ENCODE measurements around the gene NLRP12. TPM values are rescaled to one million over a fixed set of nuclear protein-coding genes. Genes with fewer than 3 reads are reported as not detected.
"Not testable (repeated sequence)": the region's sequence is repeated elsewhere in the genome, so short reads cannot be mapped to it uniquely, and the experiment has no call there.

NLRP12 gene
- total RNA-seq, 1 experiment from 2014 or later: not detected

DNA sequence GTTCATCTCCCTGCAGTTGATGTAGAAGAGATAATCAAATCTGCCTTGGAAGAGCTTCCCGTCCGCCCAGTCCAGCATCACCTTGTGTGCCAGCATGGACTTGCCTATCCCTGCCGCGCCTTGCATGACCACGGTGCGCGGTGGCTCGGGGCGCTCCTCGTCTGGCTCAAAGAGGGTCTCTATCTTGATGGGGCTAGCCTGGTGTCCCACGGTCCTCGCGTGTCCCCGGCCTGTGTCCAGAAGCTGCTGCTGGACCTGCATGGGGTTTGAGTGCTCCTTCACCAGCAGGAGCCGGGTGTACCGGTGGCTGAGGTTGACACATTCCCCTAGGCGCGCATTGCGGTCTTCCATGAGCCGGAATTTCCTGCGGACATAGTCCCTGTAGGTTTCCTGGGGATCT, 13.2 kb downstream of the NLRP12 start:
- Histone ChIP-seq H3K4me1 (no peaks in the 10 kb centered on the region), H3K27me3 (no peaks in the 10 kb centered on the region), H3K36me3 (no peaks in the 10 kb centered on the region), H3K27ac (no peak overlapping the region), H3K4me3 (no peak overlapping the region), H3K9me3 (replicated peaks) (no peaks in the 10 kb centered on the region)
- DNase-seq: no peak

DNA sequence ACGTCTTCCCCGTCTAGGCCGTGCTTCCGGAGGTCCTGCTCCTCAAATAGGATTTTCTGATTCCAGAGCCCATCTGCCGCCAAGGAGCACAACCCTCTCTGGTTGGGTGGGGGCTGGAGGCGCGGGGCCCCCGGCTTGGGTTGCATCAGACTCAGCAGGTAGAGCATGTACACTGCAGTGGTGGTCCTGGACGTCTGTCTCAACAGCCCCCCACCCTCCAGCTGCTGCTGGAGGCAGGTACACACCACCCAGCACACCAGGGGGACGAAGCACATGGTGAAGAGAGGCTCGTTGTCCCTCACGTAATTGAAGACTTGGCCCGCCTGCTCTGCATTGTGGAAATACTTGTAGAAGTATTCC, 13.9 kb downstream of the NLRP12 start:
- Histone ChIP-seq H3K27me3 (no peaks in the 10 kb centered on the region), H3K36me3 (no peaks in the 10 kb centered on the region), H3K9me3 (replicated peaks) (no peaks in the 10 kb centered on the region), H3K27ac (no peak overlapping the region), H3K4me1 (no peaks in the 10 kb centered on the region), H3K4me3 (no peak overlapping the region)
- no peak for DNase-seq

DNA sequence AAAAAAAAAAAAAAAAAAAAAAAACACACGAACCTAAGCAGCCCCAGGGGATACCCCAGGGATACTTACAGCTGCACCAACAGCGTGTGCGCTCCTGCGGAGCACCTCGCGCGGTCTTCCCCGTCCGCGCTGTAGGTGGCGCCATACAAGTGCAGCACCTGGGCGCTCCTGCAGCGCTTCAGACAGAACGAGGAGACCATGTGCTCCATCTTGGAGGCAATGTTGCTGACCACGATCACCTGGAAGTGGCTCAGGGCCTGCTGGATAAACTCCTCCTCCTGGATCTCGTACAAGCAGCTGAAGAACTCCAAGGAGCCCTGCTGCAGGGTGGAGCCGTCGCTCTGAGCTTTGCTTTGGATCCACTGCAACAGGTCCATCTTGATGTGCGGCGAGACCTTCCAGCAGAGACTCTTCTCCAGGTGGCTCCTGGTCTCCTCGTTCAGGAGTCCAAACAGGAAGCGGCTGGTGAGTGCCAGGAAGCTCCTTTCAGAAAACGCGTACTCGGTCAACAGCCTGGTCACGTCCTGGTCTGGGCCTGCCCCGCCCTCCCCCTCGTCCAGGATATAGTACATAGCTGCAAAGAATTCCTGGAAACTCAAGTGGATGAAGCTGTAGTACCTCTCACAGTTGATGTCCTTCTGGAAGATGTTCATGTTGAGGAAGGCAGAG, 14.5 kb downstream of the NLRP12 start:
- Histone ChIP-seq H3K27me3 (no peaks in the 10 kb centered on the region), H3K27ac (no peak overlapping the region)

DNA sequence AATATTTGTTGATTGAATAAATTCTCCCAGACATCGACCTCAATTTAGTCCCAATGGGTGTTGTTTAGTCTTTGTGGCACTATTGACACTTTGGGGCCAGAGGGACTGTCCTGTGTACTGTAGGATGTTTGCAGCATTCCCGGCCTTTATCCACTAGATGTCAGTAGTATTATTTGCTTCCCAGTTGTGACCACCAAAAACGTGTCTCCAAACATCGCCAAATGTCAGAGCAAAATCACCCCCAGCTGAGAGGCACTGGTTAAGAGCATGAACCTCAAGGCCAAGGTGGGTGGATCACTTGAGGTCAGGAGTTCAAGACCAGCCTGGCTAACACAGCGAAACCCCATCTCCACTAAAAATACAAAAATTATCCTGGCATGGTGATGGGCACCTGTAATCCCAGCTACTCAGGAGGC, 15.4 kb downstream of the NLRP12 start:
- peak in 1 of 2 experiments; percentile 25 for DNase-seq
- Histone ChIP-seq H3K4me1 (no peaks in the 10 kb centered on the region), H3K4me3 (no peak overlapping the region), H3K36me3 (no peaks in the 10 kb centered on the region), H3K27ac (no peak overlapping the region), H3K9me3 (replicated peaks) (no peaks in the 10 kb centered on the region), H3K27me3 (no peaks in the 10 kb centered on the region)

More for the DNA sequence above, 14.5 kb downstream of the NLRP12 start:
- Histone ChIP-seq H3K4me3 (no peak overlapping the region), H3K9me3 (replicated peaks) (no peaks in the 10 kb centered on the region), H3K4me1 (no peaks in the 10 kb centered on the region), H3K36me3 (no peaks in the 10 kb centered on the region)
- no peak for DNase-seq

DNA sequence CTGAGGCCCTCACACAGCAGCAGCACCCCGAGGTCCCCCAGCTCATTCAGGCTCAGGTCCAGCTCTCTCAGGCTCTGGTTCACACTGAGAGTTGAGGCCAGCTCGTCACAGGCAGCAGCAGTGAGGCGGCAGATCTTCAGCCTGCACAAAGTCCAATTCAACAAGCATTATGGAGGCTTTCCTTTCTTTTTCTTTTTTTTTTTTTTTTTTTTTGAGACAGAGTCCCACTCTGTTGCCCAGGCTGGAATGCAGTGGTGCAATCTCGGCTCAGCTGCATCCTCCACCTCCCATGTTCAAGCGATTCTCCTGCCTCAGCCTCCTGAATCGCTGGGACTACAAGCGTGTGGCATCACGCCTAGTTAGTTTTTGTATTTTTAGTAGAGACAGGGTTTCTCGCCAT, 22.9 kb downstream of the NLRP12 start:
- Histone ChIP-seq H3K4me3 (no peak overlapping the region), H3K9me3 (replicated peaks) (no peaks in the 10 kb centered on the region), H3K4me1 (no peaks in the 10 kb centered on the region), H3K27me3 (no peaks in the 10 kb centered on the region), H3K27ac (no peak overlapping the region), H3K36me3 (no peaks in the 10 kb centered on the region)
- DNase-seq: no peak

DNA sequence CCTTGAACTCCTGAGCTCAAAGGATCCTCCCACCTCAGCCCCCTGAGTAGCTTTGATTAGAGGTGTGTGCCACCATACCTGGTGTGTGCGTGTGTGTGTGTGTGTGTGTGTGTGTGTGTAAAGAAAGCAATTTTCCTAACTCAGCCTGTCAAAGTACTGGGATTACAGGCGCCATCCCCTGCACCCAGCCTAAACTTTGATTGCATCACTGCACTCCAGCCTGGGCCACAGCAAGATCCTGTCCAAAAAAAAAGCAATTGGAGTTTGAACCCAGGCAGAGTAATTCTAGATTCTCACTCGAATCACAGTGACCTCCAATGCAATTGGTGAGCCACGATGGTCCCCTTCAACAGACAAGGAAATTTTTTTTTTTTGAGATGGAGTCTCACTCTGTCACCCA, 29.1 kb downstream of the NLRP12 start:
- Histone ChIP-seq H3K9me3 (replicated peaks) (no peaks in the 10 kb centered on the region), H3K4me3 (no peak overlapping the region), H3K4me1 (no peaks in the 10 kb centered on the region), H3K27me3 (no peaks in the 10 kb centered on the region), H3K36me3 (no peaks in the 10 kb centered on the region), H3K27ac (no peak overlapping the region)
- no peak for DNase-seq

DNA sequence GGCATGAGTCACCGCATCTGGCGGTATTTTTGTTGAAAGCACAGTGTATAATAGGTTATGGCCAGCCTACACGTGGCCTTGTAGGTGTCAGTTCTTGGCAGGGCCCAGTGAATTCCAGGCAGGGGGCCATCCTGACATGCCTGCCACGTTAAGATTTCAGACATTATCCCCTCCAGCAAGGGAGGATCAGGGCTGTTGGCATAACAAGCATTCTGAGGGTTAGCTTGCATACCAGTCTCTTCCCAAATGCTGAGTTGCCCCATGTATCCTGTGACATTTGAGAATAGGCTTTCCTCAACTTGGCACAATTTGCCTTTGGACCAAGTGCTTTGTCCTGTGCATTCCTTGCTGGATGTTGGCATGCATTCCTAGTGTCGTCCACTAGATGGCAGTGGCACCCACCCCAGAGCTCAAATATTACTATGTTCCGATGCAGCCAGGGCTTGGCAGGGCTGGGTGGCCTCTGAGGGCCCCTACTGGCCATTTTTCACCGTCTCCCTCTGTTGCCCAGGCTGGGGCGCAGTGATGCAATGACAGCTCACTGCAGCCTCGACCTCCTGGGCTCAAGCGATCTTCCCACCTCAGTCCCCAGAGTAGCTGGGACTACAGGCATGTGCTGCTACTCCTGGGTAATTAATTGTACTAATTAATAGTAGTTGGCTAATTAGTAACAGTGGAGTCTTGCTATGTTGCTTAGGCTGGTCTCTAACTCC, 31.2 kb downstream of the NLRP12 start:
- peak; percentile 77 to 88 for DNase-seq
- no peaks in the 10 kb centered on the region for H3K27me3 ChIP-seq
- no peak overlapping the region for H3K27ac ChIP-seq
- no peaks in the 10 kb centered on the region for H3K9me3 ChIP-seq (replicated peaks)
- no peaks in the 10 kb centered on the region for H3K4me1 ChIP-seq
- H3K36me3 ChIP-seq: no peaks in the 10 kb centered on the region
- H3K4me3 ChIP-seq: no peak overlapping the region

DNA sequence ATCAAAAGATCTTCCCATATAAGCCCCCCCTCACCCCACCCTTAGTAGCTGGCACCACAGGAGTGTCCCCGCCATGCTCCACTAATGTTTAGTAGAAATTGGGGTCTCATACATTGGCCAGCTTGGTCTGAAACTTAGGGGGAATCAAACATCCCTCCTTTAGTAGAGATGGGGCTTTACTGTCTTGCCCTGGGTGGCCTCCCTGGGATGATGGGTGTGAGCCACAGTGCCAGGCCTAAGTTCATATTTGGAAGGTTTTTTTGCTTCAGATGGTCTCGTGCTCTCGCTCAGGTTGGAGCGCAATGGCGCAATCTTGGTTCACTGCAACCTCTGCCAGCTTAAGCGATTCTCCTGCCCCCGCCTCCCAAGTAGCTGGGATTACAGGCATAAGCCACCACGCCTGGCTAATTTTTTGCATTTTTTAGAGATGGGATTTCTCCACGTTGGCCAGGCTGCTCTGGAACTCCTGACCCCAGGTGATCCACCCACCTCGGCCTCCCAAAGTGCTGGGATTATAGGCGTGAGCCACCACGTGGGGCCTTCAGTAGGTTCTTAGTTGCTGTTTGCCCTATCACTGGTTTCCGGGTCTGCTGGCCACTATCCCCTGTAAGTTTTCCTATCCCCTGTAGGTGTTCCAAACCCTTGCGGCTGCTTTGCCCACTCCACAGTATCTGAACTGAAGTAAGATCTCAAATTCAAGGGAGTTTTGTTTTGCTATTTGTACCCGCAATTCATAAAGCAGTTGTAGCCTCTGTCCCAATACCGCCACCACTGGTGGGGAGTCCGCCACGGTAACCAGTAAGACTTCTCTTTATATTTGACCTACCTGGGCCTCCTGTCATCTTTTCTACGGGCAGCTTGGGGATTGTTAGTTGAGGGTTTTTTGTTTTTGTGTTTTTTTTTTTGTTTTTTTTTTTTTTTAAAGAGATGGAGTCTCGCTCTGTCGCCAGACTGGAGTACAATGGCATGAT, 34.1 kb downstream of the NLRP12 start:
- Histone ChIP-seq H3K27me3 (no peaks in the 10 kb centered on the region), H3K4me3 (no peak overlapping the region), H3K4me1 (no peaks in the 10 kb centered on the region), H3K27ac (no peak overlapping the region), H3K9me3 (replicated peaks) (no peaks in the 10 kb centered on the region), H3K36me3 (no peaks in the 10 kb centered on the region)
- DNase-seq: no peak

DNA sequence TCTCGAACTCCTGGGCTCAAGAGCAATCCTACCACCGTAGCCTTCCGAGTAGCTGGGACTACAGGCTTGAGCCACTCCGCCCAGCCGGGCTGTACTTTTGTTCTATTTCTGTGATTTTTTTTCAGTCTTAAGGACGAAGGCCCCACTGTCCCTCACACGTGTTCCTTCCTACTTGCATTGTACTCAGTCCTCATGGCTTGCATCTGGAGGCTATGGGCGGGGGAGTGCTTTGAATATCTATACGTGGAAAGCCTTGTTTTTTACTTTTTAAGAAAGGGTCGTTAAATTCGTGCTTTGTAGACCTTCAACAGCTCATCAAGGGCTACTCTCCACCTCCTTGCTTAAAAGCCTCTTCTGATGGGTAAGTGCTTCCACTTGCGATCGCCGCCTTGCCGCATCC, 36.8 kb downstream of the NLRP12 start:
- Histone ChIP-seq H3K4me1 (no peaks in the 10 kb centered on the region), H3K4me3 (no peak overlapping the region), H3K9me3 (replicated peaks) (no peaks in the 10 kb centered on the region), H3K36me3 (no peaks in the 10 kb centered on the region), H3K27me3 (no peaks in the 10 kb centered on the region), H3K27ac (no peak overlapping the region)
- DNase-seq: no peak

DNA sequence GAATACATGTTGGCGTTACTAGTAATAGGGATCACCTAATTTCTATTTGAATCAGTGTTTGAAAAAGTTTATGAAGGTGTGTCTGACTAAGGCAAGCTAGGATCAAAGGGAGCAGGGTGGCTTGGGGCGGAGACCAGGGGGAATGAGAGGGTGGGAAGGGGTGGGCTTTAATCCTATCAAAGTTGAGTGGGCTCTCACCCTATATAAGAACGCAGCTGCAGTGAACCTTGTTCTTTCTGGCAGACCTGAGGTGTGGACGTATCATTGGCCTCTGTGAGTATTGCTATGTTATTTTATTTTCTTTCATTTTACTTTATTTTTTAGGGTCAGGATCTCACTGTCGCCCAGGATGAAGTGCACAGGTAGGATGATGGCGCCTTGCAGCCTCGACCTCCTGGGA, 37.4 kb downstream of the NLRP12 start:
- no peak for DNase-seq
- Histone ChIP-seq H3K36me3 (no peaks in the 10 kb centered on the region), H3K27ac (no peak overlapping the region)

DNA sequence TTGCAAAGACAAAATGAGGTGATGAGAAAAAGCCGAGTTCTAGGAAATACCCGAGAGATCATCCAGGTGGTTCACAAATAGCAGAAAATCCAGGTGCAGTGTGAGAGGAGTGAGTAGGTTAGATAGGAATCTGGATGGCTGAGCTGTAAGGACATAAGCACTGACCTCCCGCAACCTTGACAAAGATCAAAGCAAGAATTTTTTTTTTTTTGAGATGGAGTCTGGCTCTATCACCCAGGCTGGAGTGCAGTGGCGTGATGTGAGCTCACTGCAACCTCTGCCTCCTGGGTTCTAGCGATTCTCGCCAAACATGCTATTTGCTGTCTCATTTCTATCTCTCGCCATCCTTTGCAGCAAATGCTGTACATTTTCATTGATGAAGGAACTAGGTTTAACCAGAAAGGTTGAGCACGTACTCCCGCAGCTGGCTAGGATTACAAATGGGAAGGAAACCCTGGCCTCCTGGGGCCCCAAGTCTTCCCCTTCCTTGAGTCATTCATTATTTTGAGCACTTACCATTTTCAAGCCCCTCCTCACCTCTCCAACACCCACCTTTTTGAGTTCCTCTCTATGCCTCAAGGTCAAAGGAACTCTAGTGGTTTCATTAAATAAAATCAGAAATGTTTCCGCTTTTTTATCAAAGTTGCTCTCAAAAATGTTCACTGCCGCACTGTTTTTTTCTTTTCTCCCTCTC, 38.8 kb downstream of the NLRP12 start:
- no peaks in the 10 kb centered on the region for H3K27me3 ChIP-seq
- H3K4me3 ChIP-seq: no peak overlapping the region
- no peak overlapping the region for H3K27ac ChIP-seq
- DNase-seq: no peak
- no peaks in the 10 kb centered on the region for H3K9me3 ChIP-seq (replicated peaks)
- H3K36me3 ChIP-seq: no peaks in the 10 kb centered on the region
- no peaks in the 10 kb centered on the region for H3K4me1 ChIP-seq

More for the DNA sequence above, 37.4 kb downstream of the NLRP12 start:
- Histone ChIP-seq H3K9me3 (replicated peaks) (no peaks in the 10 kb centered on the region), H3K27me3 (no peaks in the 10 kb centered on the region), H3K4me1 (no peaks in the 10 kb centered on the region), H3K4me3 (no peak overlapping the region)

DNA sequence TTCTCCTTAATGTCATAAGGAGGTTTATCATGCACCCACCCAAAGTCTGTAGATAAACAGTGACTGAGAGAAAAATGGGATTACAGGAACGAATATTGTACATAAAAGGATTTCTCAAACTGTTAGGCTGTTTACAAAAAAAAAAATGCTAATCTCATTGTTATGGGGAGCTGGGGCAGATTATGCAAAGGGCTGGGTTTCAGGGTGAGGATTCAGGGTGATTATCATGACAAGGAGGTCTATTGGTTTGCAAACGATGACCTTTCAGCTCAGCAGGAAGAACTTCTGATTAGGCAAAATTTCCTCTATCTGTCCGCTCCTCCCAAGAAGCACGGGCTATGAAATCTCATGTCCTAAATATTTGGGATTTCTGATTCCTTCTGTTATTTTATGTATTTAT, 41.4 kb downstream of the NLRP12 start:
- no peak for DNase-seq
- H3K4me3 ChIP-seq: no peak overlapping the region
- no peaks in the 10 kb centered on the region for H3K4me1 ChIP-seq
- no peaks in the 10 kb centered on the region for H3K9me3 ChIP-seq (replicated peaks)
- H3K27ac ChIP-seq: no peak overlapping the region
- no peaks in the 10 kb centered on the region for H3K27me3 ChIP-seq
- H3K36me3 ChIP-seq: no peaks in the 10 kb centered on the region

DNA sequence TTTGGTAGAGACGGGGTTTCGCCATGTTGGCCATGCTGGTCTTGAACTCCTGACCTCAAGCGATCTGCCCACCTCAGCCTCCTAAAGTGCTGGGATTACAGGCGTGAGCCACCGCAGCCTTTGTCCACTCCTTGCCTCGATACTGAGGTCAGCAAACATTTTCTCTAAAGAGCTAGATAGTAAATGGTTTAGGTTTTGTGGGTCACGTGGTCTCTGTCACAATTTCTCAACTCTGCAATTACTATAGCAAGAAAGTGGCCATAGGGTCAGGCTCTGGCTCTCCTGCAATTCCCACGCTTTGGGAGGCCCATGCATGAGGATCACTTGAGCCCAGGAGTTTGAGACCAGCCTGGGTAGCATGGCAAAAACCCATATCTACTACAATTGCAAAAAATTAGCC, 42.8 kb downstream of the NLRP12 start:
- not testable (repeated sequence) for H3K36me3 ChIP-seq, H3K27ac ChIP-seq, DNase-seq

DNA sequence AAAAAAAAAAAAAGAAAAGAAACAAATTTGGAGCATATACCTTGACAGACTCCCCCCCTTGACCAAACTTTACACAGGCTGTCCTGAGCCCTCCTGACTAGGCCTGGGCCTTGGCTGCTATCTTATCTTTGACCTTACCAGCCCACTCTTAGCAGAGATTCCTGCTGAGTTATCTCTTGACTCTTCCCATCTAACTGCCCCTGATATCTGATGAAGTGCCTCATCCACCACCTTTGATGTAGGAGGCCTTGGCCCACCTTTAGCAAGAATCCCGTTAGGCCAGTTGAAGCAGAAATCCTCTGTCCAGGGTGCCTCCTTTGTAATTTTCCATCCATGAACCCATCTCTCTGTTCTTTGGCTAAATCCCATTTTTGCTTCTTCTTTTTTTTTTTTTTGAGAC, 43.6 kb downstream of the NLRP12 start:
- Histone ChIP-seq H3K4me1 (no peaks in the 10 kb centered on the region), H3K4me3 (no peak overlapping the region), H3K27me3 (no peaks in the 10 kb centered on the region), H3K36me3 (no peaks in the 10 kb centered on the region), H3K9me3 (replicated peaks) (no peaks in the 10 kb centered on the region), H3K27ac (no peak overlapping the region)
- DNase-seq: no peak

More for the DNA sequence above, 42.8 kb downstream of the NLRP12 start:
- H3K9me3 ChIP-seq (replicated peaks); H3K4me1 ChIP-seq; H3K27me3 ChIP-seq; H3K4me3 ChIP-seq: not testable (repeated sequence)

Data from SJCRH30 (cell line).